ENCODE data around the gene RRP1B.

DNA sequence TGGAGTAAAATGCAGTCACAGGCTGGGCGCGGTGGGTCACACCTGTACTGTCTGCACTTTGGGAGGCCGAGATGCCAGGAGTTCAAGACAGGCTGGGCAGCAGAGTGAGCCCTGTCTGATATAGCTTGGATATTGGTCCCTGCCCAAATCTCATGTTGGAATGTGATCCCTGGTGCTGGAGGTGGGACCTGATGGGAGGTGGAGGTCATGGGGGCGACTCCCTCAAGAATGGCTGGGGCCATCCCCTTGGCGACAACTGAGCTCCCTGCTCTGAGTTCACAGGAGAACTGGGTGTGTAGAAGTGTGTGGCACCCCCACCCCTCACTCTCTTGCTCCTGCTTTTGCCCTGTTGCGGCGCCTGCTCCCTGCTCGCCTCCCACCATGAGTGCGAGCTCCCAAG, 48.1 kb downstream of the RRP1B start:
- no peak for TF ChIP-seq POLR2AphosphoS5 (IDR thresholded peaks at IDR 0.05)
- TF ChIP-seq, protein P1, sequence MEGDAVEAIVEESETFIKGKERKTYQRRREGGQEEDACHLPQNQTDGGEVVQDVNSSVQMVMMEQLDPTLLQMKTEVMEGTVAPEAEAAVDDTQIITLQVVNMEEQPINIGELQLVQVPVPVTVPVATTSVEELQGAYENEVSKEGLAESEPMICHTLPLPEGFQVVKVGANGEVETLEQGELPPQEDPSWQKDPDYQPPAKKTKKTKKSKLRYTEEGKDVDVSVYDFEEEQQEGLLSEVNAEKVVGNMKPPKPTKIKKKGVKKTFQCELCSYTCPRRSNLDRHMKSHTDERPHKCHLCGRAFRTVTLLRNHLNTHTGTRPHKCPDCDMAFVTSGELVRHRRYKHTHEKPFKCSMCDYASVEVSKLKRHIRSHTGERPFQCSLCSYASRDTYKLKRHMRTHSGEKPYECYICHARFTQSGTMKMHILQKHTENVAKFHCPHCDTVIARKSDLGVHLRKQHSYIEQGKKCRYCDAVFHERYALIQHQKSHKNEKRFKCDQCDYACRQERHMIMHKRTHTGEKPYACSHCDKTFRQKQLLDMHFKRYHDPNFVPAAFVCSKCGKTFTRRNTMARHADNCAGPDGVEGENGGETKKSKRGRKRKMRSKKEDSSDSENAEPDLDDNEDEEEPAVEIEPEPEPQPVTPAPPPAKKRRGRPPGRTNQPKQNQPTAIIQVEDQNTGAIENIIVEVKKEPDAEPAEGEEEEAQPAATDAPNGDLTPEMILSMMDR (IDR thresholded peaks at IDR 0.05), result no peak
